HG02588 (cell line): ENCODE measurements around the gene AMOTL1.

Experiments used
- ATAC-seq: cut with Tn5 transposase; IDR thresholded peaks from one replicate; pipeline ENCODE4 v1.9.1; 2021; ENCODE audit warnings: mild to moderate bottlenecking, moderate library complexity; ENCODE audit not compliant: unreplicated experiment

AMOTL1 gene, protein sequence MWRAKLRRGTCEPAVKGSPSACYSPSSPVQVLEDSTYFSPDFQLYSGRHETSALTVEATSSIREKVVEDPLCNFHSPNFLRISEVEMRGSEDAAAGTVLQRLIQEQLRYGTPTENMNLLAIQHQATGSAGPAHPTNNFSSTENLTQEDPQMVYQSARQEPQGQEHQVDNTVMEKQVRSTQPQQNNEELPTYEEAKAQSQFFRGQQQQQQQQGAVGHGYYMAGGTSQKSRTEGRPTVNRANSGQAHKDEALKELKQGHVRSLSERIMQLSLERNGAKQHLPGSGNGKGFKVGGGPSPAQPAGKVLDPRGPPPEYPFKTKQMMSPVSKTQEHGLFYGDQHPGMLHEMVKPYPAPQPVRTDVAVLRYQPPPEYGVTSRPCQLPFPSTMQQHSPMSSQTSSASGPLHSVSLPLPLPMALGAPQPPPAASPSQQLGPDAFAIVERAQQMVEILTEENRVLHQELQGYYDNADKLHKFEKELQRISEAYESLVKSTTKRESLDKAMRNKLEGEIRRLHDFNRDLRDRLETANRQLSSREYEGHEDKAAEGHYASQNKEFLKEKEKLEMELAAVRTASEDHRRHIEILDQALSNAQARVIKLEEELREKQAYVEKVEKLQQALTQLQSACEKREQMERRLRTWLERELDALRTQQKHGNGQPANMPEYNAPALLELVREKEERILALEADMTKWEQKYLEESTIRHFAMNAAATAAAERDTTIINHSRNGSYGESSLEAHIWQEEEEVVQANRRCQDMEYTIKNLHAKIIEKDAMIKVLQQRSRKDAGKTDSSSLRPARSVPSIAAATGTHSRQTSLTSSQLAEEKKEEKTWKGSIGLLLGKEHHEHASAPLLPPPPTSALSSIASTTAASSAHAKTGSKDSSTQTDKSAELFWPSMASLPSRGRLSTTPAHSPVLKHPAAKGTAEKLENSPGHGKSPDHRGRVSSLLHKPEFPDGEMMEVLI

GRCh38 chr11:94767701-94768601 is at the start of gene AMOTL1:
TSS of gene AMOTL1 (plus strand) at chr11:94768356. CDS start at chr11:94768512, 156 bp downstream.
- peak; percentile 70 for ATAC-seq

DNA sequence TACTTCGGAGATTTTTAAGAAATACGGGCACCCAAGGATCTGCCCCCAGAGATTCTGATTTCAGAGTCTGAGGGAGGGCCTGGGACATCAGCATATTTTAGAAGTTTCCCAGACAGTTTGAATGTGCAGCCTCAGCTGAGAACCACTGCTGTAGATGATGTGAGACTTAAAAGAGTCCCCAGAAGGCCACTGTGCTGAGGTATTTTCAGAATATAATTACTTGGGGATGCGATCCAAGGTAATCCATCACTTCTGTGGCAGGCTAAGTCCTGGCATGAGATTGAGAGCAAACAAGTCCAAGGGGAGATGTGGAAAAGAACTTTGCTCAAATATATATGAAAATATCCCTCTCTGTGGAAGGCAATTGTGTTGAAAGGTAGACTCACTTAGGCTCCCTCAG is 48.3 kb upstream of the AMOTL1 start:
- no peak for ATAC-seq

GRCh38 chr11:94721565-94722292 is 46.4 kb upstream of the AMOTL1 start:
- ATAC-seq: no peak

DNA sequence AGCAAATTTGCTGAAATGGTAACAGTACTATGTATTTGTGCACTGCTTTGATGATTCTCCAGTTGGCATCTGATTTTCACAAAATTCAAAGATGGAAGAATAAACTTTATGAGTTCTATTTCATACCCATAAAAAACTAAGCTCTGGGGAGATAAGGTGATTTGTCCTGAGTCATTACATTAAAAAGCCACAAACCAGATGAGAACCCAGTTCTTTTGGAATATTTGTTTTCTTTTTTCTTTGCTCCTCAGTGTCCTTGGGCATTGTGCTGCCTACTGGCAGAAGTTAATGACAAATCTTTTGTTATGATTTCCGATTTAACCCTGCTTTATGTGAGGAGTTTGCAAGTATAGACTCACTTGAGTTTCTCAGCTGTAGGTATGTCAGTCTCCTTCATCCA is 45.4 kb upstream of the AMOTL1 start:
- ATAC-seq: no peak

- no peak for ATAC-seq
Observed at GRCh38 chr11:94725097-94725496, 43.1 kb upstream of the AMOTL1 start.

DNA sequence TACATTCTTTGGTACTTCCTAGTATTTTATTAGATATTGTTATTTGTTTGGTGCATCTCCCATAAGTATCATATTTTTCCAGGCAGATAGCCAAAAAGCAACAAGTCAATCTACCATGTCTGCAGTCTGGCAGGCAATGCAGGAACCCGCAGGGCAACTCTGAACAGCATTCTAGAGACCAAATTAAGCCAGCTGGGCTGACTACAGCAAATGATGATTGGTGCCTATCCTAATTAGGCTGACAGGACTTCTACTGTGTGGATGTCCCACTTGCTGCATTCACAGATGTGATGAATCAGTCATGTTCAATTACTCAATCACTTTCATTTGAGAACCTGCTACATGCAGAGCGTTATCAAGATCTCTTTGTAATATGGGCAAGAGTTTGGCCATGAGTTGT is 40.3 kb upstream of the AMOTL1 start:
- no peak for ATAC-seq

- no peak for ATAC-seq
Observed at GRCh38 chr11:94728541-94728940, 39.6 kb upstream of the AMOTL1 start.

GRCh38 chr11:94728966-94729751 is 39.0 kb upstream of the AMOTL1 start:
- ATAC-seq: no peak

- no peak for ATAC-seq
Observed at GRCh38 chr11:94730153-94730552, 38.0 kb upstream of the AMOTL1 start.

GRCh38 chr11:94731880-94732601 is 36.1 kb upstream of the AMOTL1 start:
- ATAC-seq: no peak

- ATAC-seq: no peak
Observed at GRCh38 chr11:94732617-94733281, 35.4 kb upstream of the AMOTL1 start.

- no peak for ATAC-seq
Observed at GRCh38 chr11:94734563-94735275, 33.4 kb upstream of the AMOTL1 start.

DNA sequence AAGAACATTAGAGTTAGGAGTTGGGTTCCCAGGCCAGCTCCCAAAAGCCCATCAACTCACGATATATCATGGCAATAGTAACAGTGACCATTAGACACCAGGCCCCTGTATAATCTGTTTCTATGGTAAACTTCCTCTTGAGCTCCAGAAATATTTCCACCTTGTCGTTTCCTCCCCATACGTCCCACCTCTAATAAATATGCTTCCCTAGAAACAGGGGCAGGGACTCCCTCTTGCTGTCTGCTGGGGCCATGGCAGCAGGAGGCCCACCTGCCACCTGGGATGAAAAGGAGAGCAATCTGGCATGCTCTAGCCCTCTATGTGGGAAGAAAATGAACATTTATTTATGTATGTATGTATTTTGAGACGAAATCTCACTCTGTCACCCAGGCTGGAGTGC is 32.2 kb upstream of the AMOTL1 start:
- no peak for ATAC-seq

GRCh38 chr11:94737171-94737611 is 31.0 kb upstream of the AMOTL1 start:
- ATAC-seq: no peak

DNA sequence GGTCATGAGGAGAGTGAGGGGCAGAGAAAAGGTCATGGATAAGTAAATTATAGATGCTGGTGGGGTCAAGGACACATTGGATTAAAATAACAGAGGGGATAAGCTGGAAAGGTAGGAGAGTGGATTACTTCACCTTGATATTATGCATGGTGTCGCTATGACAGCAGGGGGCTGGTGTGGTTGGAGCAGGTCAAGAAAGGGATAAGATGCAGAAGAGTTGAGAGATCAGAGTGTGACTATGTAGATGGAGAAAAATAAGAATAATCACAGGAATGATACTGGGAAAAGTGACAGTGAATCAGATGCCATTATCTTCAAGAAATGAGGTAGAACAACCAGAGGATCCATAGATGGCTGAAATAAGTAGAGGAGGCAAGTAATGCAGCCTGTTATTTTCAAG is 29.4 kb upstream of the AMOTL1 start:
- no peak for ATAC-seq

DNA sequence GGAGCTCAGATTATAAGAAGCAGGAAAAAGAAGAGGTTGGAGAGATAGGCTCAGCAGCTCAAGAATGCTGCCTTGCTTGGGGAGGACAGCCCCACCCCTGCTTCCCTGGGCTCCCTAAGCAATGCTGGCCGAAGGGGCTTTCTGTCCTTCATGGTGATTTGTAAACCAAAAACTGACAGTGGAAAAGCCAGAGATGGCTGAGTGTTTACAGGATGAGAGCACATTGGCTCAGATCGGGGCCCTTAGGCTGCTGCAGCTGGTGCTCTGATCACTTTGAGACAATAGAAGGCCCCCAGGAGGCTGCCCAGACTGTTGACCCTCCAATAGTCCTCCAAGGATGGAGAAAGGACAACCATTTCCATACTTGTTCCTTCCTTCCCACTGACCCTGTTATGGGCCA is 28.8 kb upstream of the AMOTL1 start:
- no peak for ATAC-seq
